HG03095 (cell line): ENCODE results near the gene TSPAN14.
A peak's percentile ranks its signal among the peaks of the same experiment; 100 is the strongest.

ENCODE experiments used
- ATAC-seq: cut with Tn5 transposase; IDR thresholded peaks from one replicate; pipeline ENCODE4 v1.9.1; 2021; ENCODE audit warnings: moderate library complexity; ENCODE audit not compliant: unreplicated experiment

TSPAN14 gene

GRCh38 chr10:80486785-80487420 lies 32.8 kb downstream of the TSPAN14 start:
- ATAC-seq, result no peak

- ATAC-seq, result no peak
These were observed 33.3 kb downstream of the TSPAN14 start for GRCh38 chr10:80487421-80487785.

- ATAC-seq, result no peak
These were observed 33.9 kb downstream of the TSPAN14 start for GRCh38 chr10:80487791-80488538.

GRCh38 chr10:80488539-80489066 lies 34.5 kb downstream of the TSPAN14 start:
- no peak for ATAC-seq

GRCh38 chr10:80489371-80490112 lies 35.4 kb downstream of the TSPAN14 start:
- no peak for ATAC-seq

GRCh38 chr10:80491251-80492102 lies 37.4 kb downstream of the TSPAN14 start:
- ATAC-seq, result no peak

GRCh38 chr10:80492848-80493521 lies 38.9 kb downstream of the TSPAN14 start:
- no peak for ATAC-seq

GRCh38 chr10:80493522-80494051 lies 39.5 kb downstream of the TSPAN14 start:
- ATAC-seq, result no peak

- ATAC-seq, result no peak
These were observed 42.6 kb downstream of the TSPAN14 start for GRCh38 chr10:80496555-80497172.

- ATAC-seq, result no peak
These were observed 43.3 kb downstream of the TSPAN14 start for GRCh38 chr10:80497187-80498077.

GRCh38 chr10:80498078-80498832 lies 44.1 kb downstream of the TSPAN14 start:
- no peak for ATAC-seq

GRCh38 chr10:80498833-80499741 lies 45.0 kb downstream of the TSPAN14 start:
- ATAC-seq, result no peak

GRCh38 chr10:80500572-80501380 lies 46.7 kb downstream of the TSPAN14 start:
- ATAC-seq, result peak; percentile 46

- ATAC-seq, result no peak
These were observed 47.3 kb downstream of the TSPAN14 start for GRCh38 chr10:80501381-80501912.

GRCh38 chr10:80501913-80502521 lies 47.9 kb downstream of the TSPAN14 start:
- ATAC-seq, result no peak
